Astrocyte (in vitro differentiated cells and primary cell): ENCODE data around the gene EML6. TPM values are rescaled to one million over a fixed set of nuclear protein-coding genes. Genes with fewer than 3 reads are reported as not detected.
A peak's percentile ranks its signal among the peaks of the same experiment; 100 is the strongest.

Experiments used
- DNase-seq: peaks from one replicate; pipeline ENCODE4 v3.0.0-alpha.2; 2010; ENCODE audit warnings: low read depth
- FAIRE-seq: peaks from 2 replicates; lab custom pipeline; 2011; peaks lifted over from hg19 to GRCh38; lab: Jason Lieb, UNC
- H2AFZ ChIP-seq: 2 replicates; pipeline ENCODE4 v1.6.0; 2012; ENCODE audit warnings: low read depth, low read length, inconsistent platforms
- H3K27ac ChIP-seq: 2 replicates; pipeline ENCODE4 v1.5.1; 2011; ENCODE audit warnings: low read depth, low read length, inconsistent platforms
- H3K27me3 ChIP-seq: 2 replicates; pipeline ENCODE4 v1.6.0; 2011; ENCODE audit warnings: low read length, inconsistent platforms; ENCODE audit not compliant: insufficient read depth
- H3K36me3 ChIP-seq: 2 replicates; pipeline ENCODE4 v1.5.1; 2011; ENCODE audit warnings: low read length, inconsistent platforms; ENCODE audit not compliant: insufficient read depth
- H3K4me1 ChIP-seq: 2 replicates; pipeline ENCODE4 v1.5.1; 2011; ENCODE audit warnings: low read length, inconsistent platforms; ENCODE audit not compliant: insufficient read depth
- H3K4me2 ChIP-seq: 2 replicates; pipeline ENCODE4 v1.6.0; 2012; ENCODE audit warnings: low read length, inconsistent platforms
- H3K4me3 ChIP-seq: 2 replicates; pipeline ENCODE4 v1.5.1; 2011; ENCODE audit warnings: low read depth, mild to moderate bottlenecking, low read length, inconsistent platforms; ENCODE audit not compliant: insufficient read depth
- H3K79me2 ChIP-seq: 2 replicates; pipeline ENCODE4 v1.6.0; 2012; ENCODE audit warnings: mild to moderate bottlenecking, low read length, inconsistent platforms; ENCODE audit not compliant: insufficient read depth
- H3K9ac ChIP-seq: 2 replicates; pipeline ENCODE4 v1.6.0; 2012; ENCODE audit warnings: mild to moderate bottlenecking, low read length, inconsistent platforms
- H3K9me3 ChIP-seq: 2 replicates; pipeline ENCODE4 v1.5.1; 2012; ENCODE audit warnings: low read depth, mild to moderate bottlenecking, low read length, inconsistent platforms; ENCODE audit not compliant: insufficient read depth
- H4K20me1 ChIP-seq: 2 replicates; pipeline ENCODE4 v1.6.0; 2012; ENCODE audit warnings: low read length, inconsistent platforms; ENCODE audit not compliant: insufficient read depth
- H3K27ac Mint-ChIP-seq: one replicate; pipeline ENCODE4 v1.8.0; 2021; ENCODE audit warnings: mild to moderate bottlenecking, mixed read lengths; ENCODE audit not compliant: unreplicated experiment
- H3K27me3 Mint-ChIP-seq: one replicate; pipeline ENCODE4 v1.8.0; 2021; ENCODE audit warnings: low read depth, mixed read lengths; ENCODE audit not compliant: unreplicated experiment
- H3K36me3 Mint-ChIP-seq: one replicate; pipeline ENCODE4 v1.8.0; 2021; ENCODE audit warnings: low read depth, mixed read lengths; ENCODE audit not compliant: unreplicated experiment
- H3K4me1 Mint-ChIP-seq: one replicate; pipeline ENCODE4 v1.8.0; 2021; ENCODE audit warnings: low read depth, mixed read lengths; ENCODE audit not compliant: unreplicated experiment
- H3K4me3 Mint-ChIP-seq: one replicate; pipeline ENCODE4 v1.8.0; 2021; ENCODE audit warnings: mild to moderate bottlenecking, moderate library complexity, mixed read lengths; ENCODE audit not compliant: unreplicated experiment
- H3K9me3 Mint-ChIP-seq: one replicate; pipeline ENCODE4 v1.8.0; 2021; ENCODE audit warnings: mild to moderate bottlenecking, mixed read lengths; ENCODE audit not compliant: unreplicated experiment
- CTCF ChIP-seq: IDR thresholded peaks from 2 replicates; pipeline ENCODE4 v1.5.1; 2011; ENCODE audit warnings: low read depth, mild to moderate bottlenecking, inconsistent platforms, low read length, moderate library complexity; ENCODE audit not compliant: insufficient read depth
- EZH2 ChIP-seq: IDR thresholded peaks from 2 replicates; pipeline ENCODE4 v1.6.1; 2012; ENCODE audit warnings: mild to moderate bottlenecking, low read length, inconsistent platforms; ENCODE audit not compliant: insufficient read depth
- total RNA-seq: library from RNA; stranded (reverse); gene quantifications from 2 replicates; pipeline ENCODE4 v1.2.1, GENCODE V29; 2021

Gene EML6
- total RNA-seq, 1 donor from 2014 or later, result 0.23 TPM

GRCh38 chr2:54964816-54965215 is 241.4 kb downstream of the EML6 start:
- Histone ChIP-seq H3K27ac (no peak overlapping the region), H3K36me3 (peaks cover 11% of the 10 kb centered on the region), H3K27me3 (no peaks in the 10 kb centered on the region), H3K79me2 (peaks cover 16% of the 10 kb centered on the region), H4K20me1 (peaks cover 40% of the 10 kb centered on the region), H3K4me1 (no peaks in the 10 kb centered on the region), H3K4me3 (no peak overlapping the region), H3K9me3 (no peaks in the 10 kb centered on the region), H2AFZ (no peak overlapping the region), H3K9ac (no peak overlapping the region), H3K4me2 (no peak overlapping the region)
- no peak for DNase-seq
- no peaks in the 10 kb centered on the region for H3K27me3 Mint-ChIP-seq
- H3K36me3 Mint-ChIP-seq, result peaks cover 33% of the 10 kb centered on the region
- H3K4me3 Mint-ChIP-seq, result no peak overlapping the region
- peak overlapping the region; percentile 26 for H3K27ac Mint-ChIP-seq
- no peak for FAIRE-seq
- TF ChIP-seq CTCF (no peak), EZH2 (no peak)
- peaks cover 2% of the 10 kb centered on the region for H3K9me3 Mint-ChIP-seq
- H3K4me1 Mint-ChIP-seq, result peaks cover 26% of the 10 kb centered on the region

DNA sequence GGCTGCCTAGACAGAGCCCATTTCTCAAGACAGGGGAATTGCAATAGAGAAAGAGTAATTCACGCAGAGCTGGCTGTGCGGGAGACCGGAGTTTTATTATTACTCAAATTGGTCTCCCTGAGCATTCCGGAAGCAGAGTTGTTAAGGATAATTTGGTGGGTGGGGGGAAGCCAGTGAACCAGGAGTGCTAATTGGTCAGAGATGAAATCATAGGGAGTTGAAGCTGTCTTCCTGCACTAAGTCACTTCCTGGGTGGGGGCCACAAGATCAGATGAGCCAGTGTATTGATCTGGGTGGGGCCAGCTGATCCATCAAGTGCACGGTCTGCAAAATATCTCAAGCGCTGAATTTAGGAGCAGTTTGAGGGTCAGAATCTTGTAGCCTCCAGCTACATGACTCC is 242.0 kb downstream of the EML6 start:
- TF ChIP-seq EZH2 (no peak), CTCF (no peak)
- no peak overlapping the region for H3K4me2 ChIP-seq
- H2AFZ ChIP-seq, result no peak overlapping the region
- Mint-ChIP-seq H3K9me3 (peaks cover 2% of the 10 kb centered on the region), H3K27ac (peak overlapping the region; percentile 34), H3K36me3 (peaks cover 33% of the 10 kb centered on the region), H3K4me1 (peaks cover 26% of the 10 kb centered on the region), H3K4me3 (no peak overlapping the region), H3K27me3 (no peaks in the 10 kb centered on the region)
- H3K4me1 ChIP-seq, result no peaks in the 10 kb centered on the region
- no peak overlapping the region for H3K4me3 ChIP-seq
- no peaks in the 10 kb centered on the region for H3K27me3 ChIP-seq
- DNase-seq, result no peak
- H3K9me3 ChIP-seq, result no peaks in the 10 kb centered on the region
- peaks cover 46% of the 10 kb centered on the region for H4K20me1 ChIP-seq
- FAIRE-seq, result no peak
- no peak overlapping the region for H3K27ac ChIP-seq
- H3K79me2 ChIP-seq, result peaks cover 22% of the 10 kb centered on the region
- H3K9ac ChIP-seq, result no peak overlapping the region
- H3K36me3 ChIP-seq, result peaks cover 17% of the 10 kb centered on the region

GRCh38 chr2:54966165-54966832 is 242.8 kb downstream of the EML6 start:
- no peak overlapping the region for H3K4me3 ChIP-seq
- no peak overlapping the region for H3K9ac ChIP-seq
- Mint-ChIP-seq H3K36me3 (peaks cover 38% of the 10 kb centered on the region), H3K4me1 (peaks cover 26% of the 10 kb centered on the region), H3K4me3 (no peak overlapping the region), H3K9me3 (peaks cover 2% of the 10 kb centered on the region), H3K27me3 (no peaks in the 10 kb centered on the region), H3K27ac (peak overlapping the region; percentile 72)
- DNase-seq, result no peak
- peaks cover 55% of the 10 kb centered on the region for H4K20me1 ChIP-seq
- H3K27me3 ChIP-seq, result no peaks in the 10 kb centered on the region
- no peak overlapping the region for H2AFZ ChIP-seq
- H3K27ac ChIP-seq, result no peak overlapping the region
- peaks cover 26% of the 10 kb centered on the region for H3K36me3 ChIP-seq
- H3K4me1 ChIP-seq, result no peaks in the 10 kb centered on the region
- no peaks in the 10 kb centered on the region for H3K9me3 ChIP-seq
- FAIRE-seq, result no peak
- peaks cover 31% of the 10 kb centered on the region for H3K79me2 ChIP-seq
- TF ChIP-seq EZH2, result no peak
- TF ChIP-seq CTCF, result no peak
- H3K4me2 ChIP-seq, result no peak overlapping the region
